DOHH2 (cell line): ENCODE measurements around the gene KCNC1.
A peak's percentile ranks its signal among the peaks of the same experiment; 100 is the strongest.

Source experiments
- H3F3A ChIP-seq: fragments of 200-600 bp; sonication (generic), shearing (Covaris generic); 2 replicates; pipeline ENCODE4 v1.6.0; 2016; ENCODE audit warnings: antibody characterized with exemption, mild to moderate bottlenecking; ENCODE audit not compliant: control insufficient read depth, insufficient read depth
- H3K27ac ChIP-seq: fragments of 200-600 bp; sonication (generic); 2 replicates; pipeline ENCODE4 v1.5.1; 2014; ENCODE audit warnings: low read depth, mild to moderate bottlenecking, low read length, moderate library complexity
- H3K27me3 ChIP-seq: fragments of 200-600 bp; sonication (generic); 2 replicates; pipeline ENCODE4 v1.6.1; 2014; ENCODE audit warnings: mild to moderate bottlenecking, low read length, mixed read lengths; ENCODE audit not compliant: control insufficient read depth
- H3K36me3 ChIP-seq: fragments of 200-600 bp; sonication (generic); 2 replicates; pipeline ENCODE4 v1.6.1; 2014; ENCODE audit warnings: mild to moderate bottlenecking, low read length, moderate library complexity, mixed read lengths; ENCODE audit not compliant: control insufficient read depth
- H3K4me1 ChIP-seq: fragments of 200-600 bp; sonication (generic); 2 replicates; pipeline ENCODE4 v1.6.1; 2014; ENCODE audit warnings: mild to moderate bottlenecking, low read length, mixed read lengths; ENCODE audit not compliant: control insufficient read depth
- H3K4me2 ChIP-seq: fragments of 200-600 bp; sonication (generic); 2 replicates; pipeline ENCODE4 v1.6.0; 2014; ENCODE audit warnings: mild to moderate bottlenecking, low read length, moderate library complexity
- H3K4me3 ChIP-seq: fragments of 200-600 bp; sonication (generic); 2 replicates; pipeline ENCODE4 v1.5.1; 2014; ENCODE audit warnings: mild to moderate bottlenecking, low read length, mixed read lengths
- H3K79me2 ChIP-seq: fragments of 200-600 bp; sonication (generic); 2 replicates; pipeline ENCODE4 v1.6.1; 2014; ENCODE audit warnings: mild to moderate bottlenecking, low read length, mixed read lengths; ENCODE audit not compliant: control insufficient read depth
- H3K9me2 ChIP-seq: fragments of 200-600 bp; sonication (generic); replicated peaks from 2 replicates; pipeline ENCODE4 v1.6.1; 2014; ENCODE audit warnings: mild to moderate bottlenecking, low read length, mixed read lengths; ENCODE audit not compliant: control insufficient read depth
- H3K9me3 ChIP-seq: fragments of 200-600 bp; sonication (generic); 2 replicates; pipeline ENCODE4 v1.6.1; 2014; ENCODE audit warnings: antibody characterized with exemption, low read length, mixed read lengths; ENCODE audit not compliant: control insufficient read depth, insufficient read depth
- H4K20me1 ChIP-seq: fragments of 200-600 bp; sonication (generic); 2 replicates; pipeline ENCODE4 v1.6.0; 2014; ENCODE audit warnings: low read depth, mild to moderate bottlenecking, antibody characterized with exemption, low read length, moderate library complexity; ENCODE audit not compliant: control insufficient read depth, insufficient read depth
- EZH2phosphoT487 ChIP-seq: fragments of 200-600 bp; sonication (generic); IDR thresholded peaks from 2 replicates; pipeline ENCODE4 v1.6.1; 2017; ENCODE audit warnings: borderline replicate concordance, mild to moderate bottlenecking, antibody characterized with exemption, low read length, moderate library complexity, mixed read lengths
- TF ChIP-seq, protein P1 (sequence below): fragments of 200-600 bp; sonication (generic); IDR thresholded peaks from one replicate; pipeline ENCODE4 v1.5.1; 2014; ENCODE audit warnings: antibody characterized with exemption, mild to moderate bottlenecking, low read depth, low read length; ENCODE audit not compliant: poor library complexity, severe bottlenecking

Gene KCNC1

DNA sequence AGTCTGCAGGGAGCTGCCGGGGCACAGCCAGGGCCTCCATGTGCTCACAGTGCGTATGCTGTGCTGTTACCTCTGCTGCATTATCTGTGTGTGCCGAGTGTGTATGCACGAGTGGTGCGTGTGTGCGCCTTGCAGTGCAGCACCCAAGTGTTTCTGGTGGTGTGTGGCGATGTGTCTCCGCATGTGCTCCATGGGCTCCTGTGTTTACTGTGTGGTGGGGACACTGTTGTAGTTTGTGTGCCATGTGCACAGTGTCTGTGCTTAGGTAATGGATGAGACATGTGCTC is 31.4 kb downstream of the KCNC1 start:
- H3K36me3 ChIP-seq: no peaks in the 10 kb centered on the region
- H3K4me3 ChIP-seq: no peak overlapping the region
- no peak overlapping the region for H3K4me2 ChIP-seq
- H3K27ac ChIP-seq: no peak overlapping the region
- H3K9me3 ChIP-seq: no peaks in the 10 kb centered on the region
- no peaks in the 10 kb centered on the region for H3K9me2 ChIP-seq
- H4K20me1 ChIP-seq: no peaks in the 10 kb centered on the region
- H3K27me3 ChIP-seq: no peaks in the 10 kb centered on the region
- H3K79me2 ChIP-seq: no peaks in the 10 kb centered on the region
- TF ChIP-seq, protein P1, sequence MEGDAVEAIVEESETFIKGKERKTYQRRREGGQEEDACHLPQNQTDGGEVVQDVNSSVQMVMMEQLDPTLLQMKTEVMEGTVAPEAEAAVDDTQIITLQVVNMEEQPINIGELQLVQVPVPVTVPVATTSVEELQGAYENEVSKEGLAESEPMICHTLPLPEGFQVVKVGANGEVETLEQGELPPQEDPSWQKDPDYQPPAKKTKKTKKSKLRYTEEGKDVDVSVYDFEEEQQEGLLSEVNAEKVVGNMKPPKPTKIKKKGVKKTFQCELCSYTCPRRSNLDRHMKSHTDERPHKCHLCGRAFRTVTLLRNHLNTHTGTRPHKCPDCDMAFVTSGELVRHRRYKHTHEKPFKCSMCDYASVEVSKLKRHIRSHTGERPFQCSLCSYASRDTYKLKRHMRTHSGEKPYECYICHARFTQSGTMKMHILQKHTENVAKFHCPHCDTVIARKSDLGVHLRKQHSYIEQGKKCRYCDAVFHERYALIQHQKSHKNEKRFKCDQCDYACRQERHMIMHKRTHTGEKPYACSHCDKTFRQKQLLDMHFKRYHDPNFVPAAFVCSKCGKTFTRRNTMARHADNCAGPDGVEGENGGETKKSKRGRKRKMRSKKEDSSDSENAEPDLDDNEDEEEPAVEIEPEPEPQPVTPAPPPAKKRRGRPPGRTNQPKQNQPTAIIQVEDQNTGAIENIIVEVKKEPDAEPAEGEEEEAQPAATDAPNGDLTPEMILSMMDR: no peak
- no peak for TF ChIP-seq EZH2phosphoT487
- H3K4me1 ChIP-seq: no peaks in the 10 kb centered on the region
- no peaks in the 10 kb centered on the region for H3F3A ChIP-seq

DNA sequence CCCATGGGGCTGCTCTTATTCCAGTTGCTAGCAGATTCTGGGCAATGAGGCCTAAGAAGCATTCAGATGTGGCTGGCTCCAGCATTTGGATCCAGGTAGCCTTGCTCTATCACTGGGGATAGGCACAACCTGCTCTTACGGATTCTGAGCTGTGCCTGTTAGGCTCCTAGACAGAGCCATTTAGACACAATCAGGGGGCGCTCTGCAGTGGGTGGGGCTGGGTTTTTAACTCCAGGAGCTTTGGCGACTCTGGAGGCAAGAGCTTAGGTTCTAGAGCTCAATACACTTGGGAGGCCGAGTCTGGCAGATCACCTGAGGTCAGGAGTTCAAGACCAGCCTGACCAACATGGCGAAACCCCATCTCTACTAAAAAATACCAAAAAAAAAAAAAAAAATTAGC is 32.0 kb downstream of the KCNC1 start:
- no peaks in the 10 kb centered on the region for H3K36me3 ChIP-seq
- no peak overlapping the region for H3K27ac ChIP-seq
- TF ChIP-seq EZH2phosphoT487: no peak
- TF ChIP-seq, protein P1: peak; percentile 30
- H3K4me2 ChIP-seq: no peak overlapping the region
- H4K20me1 ChIP-seq: no peaks in the 10 kb centered on the region
- H3F3A ChIP-seq: no peaks in the 10 kb centered on the region
- no peaks in the 10 kb centered on the region for H3K27me3 ChIP-seq
- no peaks in the 10 kb centered on the region for H3K79me2 ChIP-seq
- H3K9me3 ChIP-seq: no peaks in the 10 kb centered on the region
- no peak overlapping the region for H3K4me3 ChIP-seq
- no peaks in the 10 kb centered on the region for H3K9me2 ChIP-seq
- no peaks in the 10 kb centered on the region for H3K4me1 ChIP-seq

- no peaks in the 10 kb centered on the region for H3K36me3 ChIP-seq
- no peak for TF ChIP-seq EZH2phosphoT487
- TF ChIP-seq, protein P1: no peak
- no peaks in the 10 kb centered on the region for H3K9me3 ChIP-seq
- H3K4me1 ChIP-seq: no peaks in the 10 kb centered on the region
- H3K79me2 ChIP-seq: no peaks in the 10 kb centered on the region
- H4K20me1 ChIP-seq: no peaks in the 10 kb centered on the region
- no peak overlapping the region for H3K4me3 ChIP-seq
- H3F3A ChIP-seq: no peaks in the 10 kb centered on the region
- H3K4me2 ChIP-seq: no peak overlapping the region
- no peaks in the 10 kb centered on the region for H3K27me3 ChIP-seq
- no peaks in the 10 kb centered on the region for H3K9me2 ChIP-seq
- H3K27ac ChIP-seq: no peak overlapping the region
Observed at GRCh38 chr11:17767301-17767885, 32.8 kb downstream of the KCNC1 start.

DNA sequence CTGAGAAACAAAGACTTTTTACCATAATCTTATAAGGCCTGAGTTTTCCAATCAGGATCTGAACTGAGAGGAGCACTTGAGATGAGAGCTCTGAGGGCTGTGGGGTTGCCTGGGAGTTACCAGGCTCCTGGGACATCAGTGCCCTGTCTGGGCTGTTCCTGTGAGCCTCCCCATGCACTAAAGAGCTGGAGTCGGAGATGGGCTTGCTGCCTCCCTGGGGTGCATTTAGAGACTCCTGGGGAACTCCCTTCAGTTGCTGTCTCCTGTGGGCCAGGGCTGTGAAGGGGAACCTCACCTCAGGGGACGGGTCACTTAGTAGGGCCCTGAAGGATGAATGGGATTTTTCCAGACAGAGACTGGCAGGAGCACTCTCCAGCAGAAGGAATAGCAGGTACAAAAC is 33.3 kb downstream of the KCNC1 start:
- Histone ChIP-seq H3F3A (no peaks in the 10 kb centered on the region), H3K9me2 (no peaks in the 10 kb centered on the region), H4K20me1 (no peaks in the 10 kb centered on the region), H3K4me1 (no peaks in the 10 kb centered on the region), H3K4me3 (no peak overlapping the region), H3K27me3 (no peaks in the 10 kb centered on the region), H3K79me2 (no peaks in the 10 kb centered on the region), H3K36me3 (no peaks in the 10 kb centered on the region), H3K27ac (no peak overlapping the region), H3K4me2 (no peak overlapping the region), H3K9me3 (no peaks in the 10 kb centered on the region)
- TF ChIP-seq, protein P1: no peak
- no peak for TF ChIP-seq EZH2phosphoT487
